IMR-90 (cell line): ENCODE results near the gene AXIN2. TPM values are rescaled to one million over a fixed set of nuclear protein-coding genes. Genes with fewer than 3 reads are reported as not detected.

Source experiments
- ATAC-seq: fragments of 200-7000 bp; cut with Tn5 transposase; 2 replicates; pipeline ENCODE4 v1.9.1; 2020; ENCODE audit warnings: low read depth, mild to moderate bottlenecking, moderate library complexity
- BruUV-seq: library from RNA; stranded (reverse); fragments of 400-500 nt; replicated peaks from 2 replicates; lab custom pipeline; 2021; lab: Mats Ljungman, UMichigan
- CTCF ChIA-PET: fragments of 300-600 bp; formaldehyde crosslinking; extraction: SDS; loops from one replicate; lab custom pipeline; 2021; ENCODE audit warnings: antibody characterized with exemption; lab: Yijun Ruan, JAX
- POLR2A ChIA-PET: fragments of 300-600 bp; sonication (Branson Sonifier 250); formaldehyde crosslinking; loops from one replicate; lab custom pipeline; 2022; ENCODE audit warnings: antibody characterized with exemption; ENCODE audit not compliant: unreplicated experiment; lab: Charles Lee
- DNase-seq: peaks from one replicate; pipeline ENCODE4 v3.0.0; 2013
- H2AFZ ChIP-seq: replicated peaks from 2 replicates; pipeline ENCODE3; 2013; ENCODE audit warnings: low read length, mild to moderate bottlenecking; ENCODE audit not compliant: poor library complexity
- H2AK5ac ChIP-seq: 2 replicates; pipeline ENCODE4 v1.6.1; 2013; ENCODE audit warnings: low read depth, low read length, inconsistent platforms
- H2AK9ac ChIP-seq: replicated peaks from 2 replicates; pipeline ENCODE3; 2013; ENCODE audit warnings: mild to moderate bottlenecking, low read depth, low read length, moderate library complexity; ENCODE audit not compliant: poor library complexity
- H2BK120ac ChIP-seq: 2 replicates; pipeline ENCODE4 v1.6.1; 2013; ENCODE audit warnings: low read depth, low read length, inconsistent platforms
- H2BK15ac ChIP-seq: 3 replicates; pipeline ENCODE4 v1.6.1; 2013; ENCODE audit warnings: low read depth, low read length, inconsistent platforms
- H2BK20ac ChIP-seq: 2 replicates; pipeline ENCODE4 v1.6.1; 2013; ENCODE audit warnings: low read depth, mild to moderate bottlenecking, inconsistent platforms, low read length, moderate library complexity
- H2BK5ac ChIP-seq: 2 replicates; pipeline ENCODE4 v1.6.1; 2013; ENCODE audit warnings: mild to moderate bottlenecking, low read depth, low read length, inconsistent platforms; ENCODE audit not compliant: poor library complexity, severe bottlenecking
- H3K14ac ChIP-seq: replicated peaks from 2 replicates; pipeline ENCODE4 v1.6.1; 2013; ENCODE audit warnings: low read depth, low read length, inconsistent platforms
- H3K18ac ChIP-seq: 2 replicates; pipeline ENCODE4 v1.6.1; 2013; ENCODE audit warnings: low read depth, low read length, control low read depth
- H3K23ac ChIP-seq: 2 replicates; pipeline ENCODE4 v1.6.1; 2013; ENCODE audit warnings: low read depth, low read length, inconsistent platforms
- H3K27ac ChIP-seq: 2 replicates; pipeline ENCODE4 v1.5.1; 2013; ENCODE audit warnings: mild to moderate bottlenecking, control low read depth, low read length; ENCODE audit not compliant: insufficient read depth
- H3K27me3 ChIP-seq: 2 replicates; pipeline ENCODE4 v1.6.1; 2013; ENCODE audit warnings: low read length; ENCODE audit not compliant: control insufficient read depth, insufficient read depth
- H3K36me3 ChIP-seq: 2 replicates; pipeline ENCODE4 v1.6.1; 2013; ENCODE audit warnings: low read length, mixed read lengths; ENCODE audit not compliant: control insufficient read depth, insufficient read depth
- H3K4ac ChIP-seq: 2 replicates; pipeline ENCODE4 v1.6.1; 2013; ENCODE audit warnings: low read depth, low read length, inconsistent platforms
- H3K4me1 ChIP-seq: 2 replicates; pipeline ENCODE4 v1.6.1; 2013; ENCODE audit warnings: low read length, mixed read lengths; ENCODE audit not compliant: control insufficient read depth, insufficient read depth
- H3K4me2 ChIP-seq: 2 replicates; pipeline ENCODE4 v1.6.1; 2013; ENCODE audit warnings: low read depth, mild to moderate bottlenecking, control low read depth, low read length, moderate library complexity
- H3K4me3 ChIP-seq: 2 replicates; pipeline ENCODE4 v1.5.1; 2013; ENCODE audit warnings: low read depth, mild to moderate bottlenecking, control low read depth, low read length, moderate library complexity; ENCODE audit not compliant: insufficient read depth
- H3K56ac ChIP-seq: 2 replicates; pipeline ENCODE4 v1.6.1; 2013; ENCODE audit warnings: low read length, inconsistent platforms; ENCODE audit not compliant: insufficient read depth; ENCODE audit errors: extremely low read depth
- H3K79me1 ChIP-seq, 2 experiments: 2 replicates each; pipeline ENCODE4 v1.6.1; 2013; ENCODE audit warnings: low read length in 2 of 2, inconsistent platforms in 1 of 2, low read depth in 1 of 2
- H3K9ac ChIP-seq: 2 replicates; pipeline ENCODE4 v1.6.1; 2013; ENCODE audit warnings: low read depth, low read length, control low read depth
- H3K9me1 ChIP-seq: 2 replicates; pipeline ENCODE4 v1.6.1; 2013; ENCODE audit warnings: low read length, inconsistent platforms; ENCODE audit not compliant: insufficient read depth
- H3K9me3 ChIP-seq: 2 replicates; pipeline ENCODE4 v1.6.1; 2013; ENCODE audit warnings: low read length; ENCODE audit not compliant: control insufficient read depth, insufficient read depth
- H4K20me1 ChIP-seq: 2 replicates; pipeline ENCODE4 v1.6.1; 2013; ENCODE audit warnings: low read length, inconsistent platforms; ENCODE audit not compliant: insufficient read depth
- H4K5ac ChIP-seq: 2 replicates; pipeline ENCODE4 v1.6.1; 2013; ENCODE audit warnings: mild to moderate bottlenecking, low read depth, low read length, control low read depth
- H4K8ac ChIP-seq, 2 experiments: 2 replicates each; pipeline ENCODE4 v1.6.1; 2013; ENCODE audit warnings: low read depth in 2 of 2, low read length in 2 of 2, control low read depth in 1 of 2, inconsistent platforms in 1 of 2
- H4K91ac ChIP-seq: 2 replicates; pipeline ENCODE4 v1.6.1; 2013; ENCODE audit warnings: low read depth, low read length, inconsistent platforms; ENCODE audit not compliant: insufficient read depth
- BHLHE40 ChIP-seq: fragments of 150-350 bp; IDR thresholded peaks from 2 replicates; pipeline ENCODE4 v1.6.1; 2016; ENCODE audit warnings: mild to moderate bottlenecking, low read depth, low read length
- CEBPB ChIP-seq: IDR thresholded peaks from 2 replicates; pipeline ENCODE4 v1.6.1; 2012; ENCODE audit warnings: low read depth, low read length, improper control_type of control experiment
- ELK1 ChIP-seq: fragments of 150-350 bp; IDR thresholded peaks from 2 replicates; pipeline ENCODE4 v1.6.1; 2016; ENCODE audit warnings: low read depth, mild to moderate bottlenecking, low read length, moderate library complexity, borderline replicate concordance
- FOS ChIP-seq: fragments of 150-350 bp; IDR thresholded peaks from 2 replicates; pipeline ENCODE4 v1.6.1; 2016; ENCODE audit warnings: low read depth, low read length
- RFX5 ChIP-seq: IDR thresholded peaks from 2 replicates; pipeline ENCODE4 v1.8.0; 2012; ENCODE audit warnings: low read depth, mild to moderate bottlenecking, low read length, moderate library complexity
- SMC3 ChIP-seq: fragments of 150-350 bp; IDR thresholded peaks from 2 replicates; pipeline ENCODE4 v1.6.1; 2016; ENCODE audit warnings: low read depth, mild to moderate bottlenecking, antibody characterized with exemption, low read length, moderate library complexity
- WGBS, 2 experiments: methylation state at CpG; one replicate each; pipeline versions ENCODE4 v1.1.5 to v1.1.7; 2013; ENCODE audit warnings: missing lambda C conversion rate in 2 of 2; ENCODE audit not compliant: insufficient read length in 1 of 2; ENCODE audit errors: extremely low coverage in 2 of 2; 5-methylcytosine and 5-hydroxymethylcytosine counted together
- dilution Hi-C: fragments of 300-500 bp; cut with HindIII; formaldehyde crosslinking; loops from one replicate; pipeline ENCODE4 v1.14.3; 2018; ENCODE audit warnings: low sequenced_read_pairs; ENCODE audit not compliant: unreplicated experiment
- in situ Hi-C: fragments of 300-500 bp; cut with MboI; formaldehyde crosslinking; loops from 3 replicates; pipeline ENCODE4 v1.14.3; 2019; ENCODE audit warnings: low sequenced_read_pairs, inconsistent platforms, mixed read lengths
- intact Hi-C: fragments of 100-400 bp; cut with micrococcal nuclease; formaldehyde crosslinking; loops from 2 replicates; pipeline ENCODE4 v1.10.0; 2022
- polyA plus RNA-seq, 3 experiments: library from polyadenylated mRNA; depleted of rRNA; stranded (reverse); fragments of >200 nt; gene quantifications; 2 replicates each; pipeline ENCODE4 v1.2.3, GENCODE V29; 2012; ENCODE audit warnings: low replicate concordance in 1 of 3
- total RNA-seq: library from RNA; depleted of rRNA; stranded (reverse); fragments of >200 nt; gene quantifications from 2 replicates; pipeline ENCODE4 v1.2.3, GENCODE V29; 2012

Gene AXIN2
- total and polyA plus RNA-seq, 2 of the 4 experiments (the other 2 are of a cell fraction) = 0.91 to 1.8 TPM

- H3K9me3 ChIP-seq = no peaks in the 10 kb centered on the region
- H2AK5ac ChIP-seq = no peak overlapping the region
- no TSS peak for BruUV-seq
- dilution Hi-C loops = no loop called here
- H3K4me3 ChIP-seq = no peak overlapping the region
- ChIA-PET CTCF (no interaction called here), POLR2A (no interaction called here)
- H3K18ac ChIP-seq = no peak overlapping the region; the same call in 1 of the 2 replicates
- H2BK120ac ChIP-seq = no peak overlapping the region
- H2BK20ac ChIP-seq = no peak overlapping the region
- in situ Hi-C loops = loop anchor here (25.0 kb wide), 1 partner anchor 609 kb away; no protein-coding TSS in a partner anchor
- no peak for TF ChIP-seq ELK1
- no peak for TF ChIP-seq BHLHE40
- peak; percentile 13; the same call in 1 of the 2 replicates for TF ChIP-seq CEBPB
- TF ChIP-seq RFX5 = no peak
- no peak for TF ChIP-seq SMC3
- no peak for TF ChIP-seq FOS
- H3K79me1 ChIP-seq = peaks cover 0 to 3% of the 10 kb centered on the region in 2 experiments; a peak in 1 of 4 replicates
- H3K4me2 ChIP-seq = peak overlapping the region; percentile 40; the same call in 1 of the 2 replicates
- H4K5ac ChIP-seq = no peak overlapping the region
- no peak overlapping the region for H2BK5ac ChIP-seq
- peaks cover 17% of the 10 kb centered on the region for H3K4me1 ChIP-seq
- H3K27me3 ChIP-seq = peaks cover 2% of the 10 kb centered on the region; the same call in 1 of the 2 replicates
- DNase-seq (peak; percentile 74), ATAC-seq (peak; percentile 67)
- H3K27ac ChIP-seq = no peak overlapping the region
- no peak overlapping the region for H4K91ac ChIP-seq
- peaks cover 13% of the 10 kb centered on the region; the same call in 1 of the 2 replicates for H3K36me3 ChIP-seq
- H2AFZ ChIP-seq = no peak overlapping the region
- H3K14ac ChIP-seq = no peak overlapping the region
- peaks cover 3% of the 10 kb centered on the region; the same call in 1 of the 2 replicates for H3K9me1 ChIP-seq
- H4K20me1 ChIP-seq = peaks cover 24% of the 10 kb centered on the region; the same call in 1 of the 2 replicates
- no peak overlapping the region for H3K4ac ChIP-seq
- no peak overlapping the region for H4K8ac ChIP-seq
- H2AK9ac ChIP-seq = no peak overlapping the region
- intact Hi-C loops = loop anchor here (1.0 kb wide), 1 partner anchor 22 kb away; no protein-coding TSS in a partner anchor
- H3K23ac ChIP-seq = no peak overlapping the region
- WGBS, 2 experiments = no CpG with 5 or more reads among the region's 6 CpGs
- H3K56ac ChIP-seq = no peak overlapping the region
- no peak overlapping the region for H2BK15ac ChIP-seq
- H3K9ac ChIP-seq = no peak overlapping the region
Observed at GRCh38 chr17:65553009-65553645, 8.3 kb downstream of the AXIN2 start.
